GM23338 (cell line): ENCODE measurements around the gene IL36RN. TPM values are rescaled to one million over a fixed set of nuclear protein-coding genes. Genes with fewer than 3 reads are reported as not detected.

Experiments used
- ATAC-seq: fragments of 200-7000 bp; cut with Tn5 transposase; 3 replicates; pipeline ENCODE4 v1.9.1; 2020
- DNase-seq: peaks from one replicate; pipeline ENCODE4 v3.0.0-alpha.2; 2015; ENCODE audit warnings: low spot score
- H2AFZ ChIP-seq: fragments of 200-600 bp; sonication (generic); 2 replicates; pipeline ENCODE4 v1.8.0; 2016; ENCODE audit warnings: antibody characterized with exemption, mild to moderate bottlenecking, moderate library complexity
- H3F3A ChIP-seq: fragments of 200-600 bp; sonication (generic); replicated peaks from 2 replicates; pipeline ENCODE4 v1.8.0; 2017; ENCODE audit warnings: antibody characterized with exemption, mixed run types, low read depth
- H3K27ac ChIP-seq: fragments of 200-600 bp; sonication (generic); 2 replicates; pipeline ENCODE4 v1.6.1; 2016; ENCODE audit warnings: low read depth
- H3K27me3 ChIP-seq: fragments of 200-600 bp; sonication (generic); 2 replicates; pipeline ENCODE4 v1.8.0; 2016; ENCODE audit warnings: mild to moderate bottlenecking, mixed run types, moderate library complexity; ENCODE audit not compliant: insufficient read depth
- H3K36me3 ChIP-seq: fragments of 200-600 bp; sonication (generic); 2 replicates; pipeline ENCODE4 v1.8.0; 2016; ENCODE audit warnings: mild to moderate bottlenecking; ENCODE audit not compliant: insufficient read depth
- H3K4me1 ChIP-seq: fragments of 200-600 bp; sonication (generic); 2 replicates; pipeline ENCODE4 v1.8.0; 2016; ENCODE audit warnings: mild to moderate bottlenecking, moderate library complexity; ENCODE audit not compliant: insufficient read depth
- H3K4me2 ChIP-seq: fragments of 200-600 bp; sonication (generic); 2 replicates; pipeline ENCODE4 v1.7.1; 2017; ENCODE audit warnings: mixed run types
- H3K4me3 ChIP-seq: fragments of 200-600 bp; sonication (generic); 2 replicates; pipeline ENCODE4 v1.6.1; 2016; ENCODE audit warnings: mixed run types
- H3K79me2 ChIP-seq: fragments of 200-600 bp; sonication (generic); replicated peaks from 2 replicates; pipeline ENCODE4 v1.8.0; 2017; ENCODE audit warnings: mild to moderate bottlenecking; ENCODE audit not compliant: insufficient read depth
- H3K9me2 ChIP-seq: fragments of 200-600 bp; sonication (generic); 2 replicates; pipeline ENCODE4 v1.8.0; 2017; ENCODE audit not compliant: insufficient read depth
- H4K20me1 ChIP-seq: fragments of 200-600 bp; sonication (generic); replicated peaks from 2 replicates; pipeline ENCODE4 v1.8.0; 2017; ENCODE audit warnings: mild to moderate bottlenecking; ENCODE audit not compliant: insufficient read depth
- H3K27ac Mint-ChIP-seq: 2 replicates; pipeline ENCODE4 v1.8.0; 2020; ENCODE audit warnings: inconsistent platforms, mild to moderate bottlenecking, moderate library complexity, mixed read lengths
- H3K27me3 Mint-ChIP-seq: 3 replicates; pipeline ENCODE4 v1.8.0; 2022; ENCODE audit warnings: low read depth, mild to moderate bottlenecking, moderate library complexity, mixed read lengths, inconsistent platforms; ENCODE audit not compliant: insufficient read depth, poor library complexity
- H3K36me3 Mint-ChIP-seq: 3 replicates; pipeline ENCODE4 v1.8.0; 2021; ENCODE audit warnings: low read depth, mild to moderate bottlenecking, inconsistent platforms, moderate library complexity, mixed read lengths
- H3K4me1 Mint-ChIP-seq: 3 replicates; pipeline ENCODE4 v1.8.0; 2020; ENCODE audit warnings: mild to moderate bottlenecking, inconsistent platforms, mixed read lengths
- H3K4me3 Mint-ChIP-seq: 3 replicates; pipeline ENCODE4 v1.8.0; 2021; ENCODE audit warnings: moderate library complexity, mild to moderate bottlenecking, inconsistent platforms, mixed read lengths
- H3K9me3 Mint-ChIP-seq: 3 replicates; pipeline ENCODE4 v1.8.0; 2020; ENCODE audit warnings: moderate library complexity, mild to moderate bottlenecking, inconsistent platforms, mixed read lengths
- JUNB ChIP-seq: IDR thresholded peaks from one replicate; pipeline ENCODE4 v1.6.1; 2016; ENCODE audit warnings: antibody characterized with exemption; ENCODE audit not compliant: unreplicated experiment
- POLR2AphosphoS5 ChIP-seq: IDR thresholded peaks from 2 replicates; pipeline ENCODE4 v1.6.1; 2016; ENCODE audit warnings: antibody characterized with exemption, low read depth
- ZNF114 ChIP-seq: fragments of 250-450 bp; sonication (Bioruptor Pico); IDR thresholded peaks from 2 replicates; pipeline ENCODE4 v1.5.0; 2020; ENCODE audit warnings: mild to moderate bottlenecking, moderate library complexity
- polyA plus RNA-seq: library from polyadenylated mRNA; unstranded; fragments of >200 nt; fragmentation: Nextera tagmentation; extraction: Ambion mirVana; gene quantifications from 2 replicates; pipeline ENCODE4 v1.2.1, GENCODE V29; 2016
- total RNA-seq: library from RNA; depleted of rRNA; stranded (reverse); fragments of >200 nt; shearing (Covaris generic); gene quantifications from 2 replicates; pipeline ENCODE4 v1.2.3, GENCODE V29; 2014
- TF ChIP-seq, protein P1 (sequence below), 2 experiments: fragments of 200-600 bp in 1 of 2; sonication (generic) in 1 of 2; conservative IDR thresholded peaks; 2 replicates each; pipeline versions ENCODE4 v1.5.1 to v1.6.1; 2016 to 2017; ENCODE audit warnings: antibody characterized with exemption in 2 of 2, low read depth in 2 of 2, mild to moderate bottlenecking in 2 of 2, moderate library complexity in 1 of 2
- TF ChIP-seq, protein P2 (sequence below): IDR thresholded peaks from one replicate; pipeline ENCODE4 v1.6.1; 2018; ENCODE audit warnings: antibody characterized with exemption; ENCODE audit not compliant: unreplicated experiment
- TF ChIP-seq, protein P3 (sequence below): fragments of 250-450 bp; sonication (Bioruptor Pico); IDR thresholded peaks from 2 replicates; pipeline ENCODE4 v1.5.0; 2020; ENCODE audit warnings: mild to moderate bottlenecking, moderate library complexity

The IL36RN gene
- total and polyA plus RNA-seq, 2 experiments from 2014 or later = not detected

DNA sequence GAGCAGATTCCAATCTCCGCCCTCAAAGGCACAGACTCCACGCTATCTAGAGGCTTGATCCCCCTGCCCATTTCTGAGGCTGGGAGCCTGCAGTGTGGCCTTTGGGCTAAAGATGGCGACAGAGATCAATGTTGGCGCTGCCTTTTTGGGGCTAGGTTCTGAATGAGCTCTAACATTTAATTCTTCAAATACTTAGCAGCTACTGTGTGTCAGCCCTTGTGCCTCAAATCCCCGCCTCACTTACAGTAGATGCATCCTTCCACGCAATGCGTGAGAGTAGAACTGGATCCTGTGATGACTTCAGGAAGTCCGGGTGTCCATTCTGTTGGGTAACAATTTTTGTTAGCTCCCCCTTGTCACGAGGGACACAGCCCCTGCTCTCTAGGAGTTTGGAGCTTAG, 21.1 kb downstream of the IL36RN start:
- Histone ChIP-seq H2AFZ (no peak overlapping the region), H3K27ac (no peak overlapping the region), H3K79me2 (no peaks in the 10 kb centered on the region), H3K36me3 (no peaks in the 10 kb centered on the region), H3K9me2 (no peaks in the 10 kb centered on the region), H3K4me3 (no peak overlapping the region), H3K27me3 (no peaks in the 10 kb centered on the region), H3K4me1 (peaks cover 8% of the 10 kb centered on the region), H4K20me1 (no peaks in the 10 kb centered on the region), H3F3A (no peaks in the 10 kb centered on the region), H3K4me2 (no peak overlapping the region)
- Mint-ChIP-seq H3K27ac (no peak overlapping the region), H3K27me3 (peaks cover under 1% of the 10 kb centered on the region), H3K4me1 (peaks cover 4% of the 10 kb centered on the region; the same call in 2 of the 3 replicates), H3K4me3 (no peak overlapping the region), H3K9me3 (no peaks in the 10 kb centered on the region), H3K36me3 (no peaks in the 10 kb centered on the region; the same call in 2 of the 3 replicates)
- DNase-seq = peak; percentile 80
- TF ChIP-seq, protein P1, sequence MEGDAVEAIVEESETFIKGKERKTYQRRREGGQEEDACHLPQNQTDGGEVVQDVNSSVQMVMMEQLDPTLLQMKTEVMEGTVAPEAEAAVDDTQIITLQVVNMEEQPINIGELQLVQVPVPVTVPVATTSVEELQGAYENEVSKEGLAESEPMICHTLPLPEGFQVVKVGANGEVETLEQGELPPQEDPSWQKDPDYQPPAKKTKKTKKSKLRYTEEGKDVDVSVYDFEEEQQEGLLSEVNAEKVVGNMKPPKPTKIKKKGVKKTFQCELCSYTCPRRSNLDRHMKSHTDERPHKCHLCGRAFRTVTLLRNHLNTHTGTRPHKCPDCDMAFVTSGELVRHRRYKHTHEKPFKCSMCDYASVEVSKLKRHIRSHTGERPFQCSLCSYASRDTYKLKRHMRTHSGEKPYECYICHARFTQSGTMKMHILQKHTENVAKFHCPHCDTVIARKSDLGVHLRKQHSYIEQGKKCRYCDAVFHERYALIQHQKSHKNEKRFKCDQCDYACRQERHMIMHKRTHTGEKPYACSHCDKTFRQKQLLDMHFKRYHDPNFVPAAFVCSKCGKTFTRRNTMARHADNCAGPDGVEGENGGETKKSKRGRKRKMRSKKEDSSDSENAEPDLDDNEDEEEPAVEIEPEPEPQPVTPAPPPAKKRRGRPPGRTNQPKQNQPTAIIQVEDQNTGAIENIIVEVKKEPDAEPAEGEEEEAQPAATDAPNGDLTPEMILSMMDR (conservative IDR thresholded peaks at IDR 0.05; ENCODE audit: low read depth in 2 of 2) = peak; percentile 84 to 92
- TF ChIP-seq ZNF114 (CRISPR knock-in tag) = no peak
- peak; percentile 94 for ATAC-seq

DNA sequence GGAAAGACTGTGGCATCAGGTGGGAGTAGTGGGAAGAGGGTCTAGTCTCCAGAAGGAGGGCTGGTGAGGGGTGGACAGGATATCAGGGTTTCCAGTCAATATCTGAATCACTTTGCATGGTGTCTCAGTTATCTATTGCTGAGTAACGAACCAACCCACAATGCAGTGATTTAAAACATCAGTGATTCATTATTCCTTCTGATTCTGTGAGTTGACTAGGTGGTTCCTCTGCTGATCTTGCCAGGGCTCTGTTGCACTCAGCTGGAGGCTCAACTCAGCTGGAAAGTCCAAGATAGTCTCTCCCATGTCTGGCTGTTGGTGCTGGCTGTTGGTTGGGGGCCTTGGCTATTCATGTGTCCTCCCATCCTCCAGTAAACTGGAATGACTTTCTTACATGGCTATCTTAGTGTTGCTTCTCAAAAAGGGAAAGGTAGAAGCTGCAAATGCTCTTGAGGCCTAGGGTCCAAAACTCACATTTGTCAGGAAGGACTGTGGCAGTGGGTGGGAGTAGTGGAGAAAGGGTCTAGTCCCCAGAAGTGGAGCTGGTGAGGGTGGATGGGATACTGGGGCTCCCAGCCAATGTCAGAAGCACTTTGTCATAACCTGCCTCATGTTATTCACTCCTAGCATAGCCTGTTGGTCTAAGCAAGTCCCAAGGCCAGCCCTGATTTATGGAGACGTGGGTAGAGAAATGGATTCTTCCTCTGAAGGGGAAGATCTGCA, 22.7 kb downstream of the IL36RN start:
- no peaks in the 10 kb centered on the region for H3K27me3 ChIP-seq
- no peaks in the 10 kb centered on the region for H3K9me2 ChIP-seq
- H3K27ac ChIP-seq = no peak overlapping the region
- Mint-ChIP-seq H3K4me1 (peaks cover 4% of the 10 kb centered on the region; the same call in 2 of the 3 replicates), H3K4me3 (no peak overlapping the region), H3K27me3 (no peaks in the 10 kb centered on the region), H3K36me3 (no peaks in the 10 kb centered on the region; the same call in 2 of the 3 replicates), H3K9me3 (no peaks in the 10 kb centered on the region), H3K27ac (no peak overlapping the region)
- H2AFZ ChIP-seq = no peak overlapping the region
- DNase-seq = no peak
- no peak overlapping the region for H3K4me3 ChIP-seq
- H3K79me2 ChIP-seq = no peaks in the 10 kb centered on the region
- no peaks in the 10 kb centered on the region for H4K20me1 ChIP-seq
- peaks cover 8% of the 10 kb centered on the region for H3K4me1 ChIP-seq
- no peak overlapping the region for H3K4me2 ChIP-seq
- TF ChIP-seq, protein P2, sequence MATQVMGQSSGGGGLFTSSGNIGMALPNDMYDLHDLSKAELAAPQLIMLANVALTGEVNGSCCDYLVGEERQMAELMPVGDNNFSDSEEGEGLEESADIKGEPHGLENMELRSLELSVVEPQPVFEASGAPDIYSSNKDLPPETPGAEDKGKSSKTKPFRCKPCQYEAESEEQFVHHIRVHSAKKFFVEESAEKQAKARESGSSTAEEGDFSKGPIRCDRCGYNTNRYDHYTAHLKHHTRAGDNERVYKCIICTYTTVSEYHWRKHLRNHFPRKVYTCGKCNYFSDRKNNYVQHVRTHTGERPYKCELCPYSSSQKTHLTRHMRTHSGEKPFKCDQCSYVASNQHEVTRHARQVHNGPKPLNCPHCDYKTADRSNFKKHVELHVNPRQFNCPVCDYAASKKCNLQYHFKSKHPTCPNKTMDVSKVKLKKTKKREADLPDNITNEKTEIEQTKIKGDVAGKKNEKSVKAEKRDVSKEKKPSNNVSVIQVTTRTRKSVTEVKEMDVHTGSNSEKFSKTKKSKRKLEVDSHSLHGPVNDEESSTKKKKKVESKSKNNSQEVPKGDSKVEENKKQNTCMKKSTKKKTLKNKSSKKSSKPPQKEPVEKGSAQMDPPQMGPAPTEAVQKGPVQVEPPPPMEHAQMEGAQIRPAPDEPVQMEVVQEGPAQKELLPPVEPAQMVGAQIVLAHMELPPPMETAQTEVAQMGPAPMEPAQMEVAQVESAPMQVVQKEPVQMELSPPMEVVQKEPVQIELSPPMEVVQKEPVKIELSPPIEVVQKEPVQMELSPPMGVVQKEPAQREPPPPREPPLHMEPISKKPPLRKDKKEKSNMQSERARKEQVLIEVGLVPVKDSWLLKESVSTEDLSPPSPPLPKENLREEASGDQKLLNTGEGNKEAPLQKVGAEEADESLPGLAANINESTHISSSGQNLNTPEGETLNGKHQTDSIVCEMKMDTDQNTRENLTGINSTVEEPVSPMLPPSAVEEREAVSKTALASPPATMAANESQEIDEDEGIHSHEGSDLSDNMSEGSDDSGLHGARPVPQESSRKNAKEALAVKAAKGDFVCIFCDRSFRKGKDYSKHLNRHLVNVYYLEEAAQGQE = no peak
- TF ChIP-seq JUNB (no peak), ZNF114 (CRISPR knock-in tag) (no peak), POLR2AphosphoS5 (no peak)
- TF ChIP-seq, protein P1 (conservative IDR thresholded peaks at IDR 0.05; ENCODE audit: low read depth in 2 of 2) = no peak
- TF ChIP-seq, protein P3, sequence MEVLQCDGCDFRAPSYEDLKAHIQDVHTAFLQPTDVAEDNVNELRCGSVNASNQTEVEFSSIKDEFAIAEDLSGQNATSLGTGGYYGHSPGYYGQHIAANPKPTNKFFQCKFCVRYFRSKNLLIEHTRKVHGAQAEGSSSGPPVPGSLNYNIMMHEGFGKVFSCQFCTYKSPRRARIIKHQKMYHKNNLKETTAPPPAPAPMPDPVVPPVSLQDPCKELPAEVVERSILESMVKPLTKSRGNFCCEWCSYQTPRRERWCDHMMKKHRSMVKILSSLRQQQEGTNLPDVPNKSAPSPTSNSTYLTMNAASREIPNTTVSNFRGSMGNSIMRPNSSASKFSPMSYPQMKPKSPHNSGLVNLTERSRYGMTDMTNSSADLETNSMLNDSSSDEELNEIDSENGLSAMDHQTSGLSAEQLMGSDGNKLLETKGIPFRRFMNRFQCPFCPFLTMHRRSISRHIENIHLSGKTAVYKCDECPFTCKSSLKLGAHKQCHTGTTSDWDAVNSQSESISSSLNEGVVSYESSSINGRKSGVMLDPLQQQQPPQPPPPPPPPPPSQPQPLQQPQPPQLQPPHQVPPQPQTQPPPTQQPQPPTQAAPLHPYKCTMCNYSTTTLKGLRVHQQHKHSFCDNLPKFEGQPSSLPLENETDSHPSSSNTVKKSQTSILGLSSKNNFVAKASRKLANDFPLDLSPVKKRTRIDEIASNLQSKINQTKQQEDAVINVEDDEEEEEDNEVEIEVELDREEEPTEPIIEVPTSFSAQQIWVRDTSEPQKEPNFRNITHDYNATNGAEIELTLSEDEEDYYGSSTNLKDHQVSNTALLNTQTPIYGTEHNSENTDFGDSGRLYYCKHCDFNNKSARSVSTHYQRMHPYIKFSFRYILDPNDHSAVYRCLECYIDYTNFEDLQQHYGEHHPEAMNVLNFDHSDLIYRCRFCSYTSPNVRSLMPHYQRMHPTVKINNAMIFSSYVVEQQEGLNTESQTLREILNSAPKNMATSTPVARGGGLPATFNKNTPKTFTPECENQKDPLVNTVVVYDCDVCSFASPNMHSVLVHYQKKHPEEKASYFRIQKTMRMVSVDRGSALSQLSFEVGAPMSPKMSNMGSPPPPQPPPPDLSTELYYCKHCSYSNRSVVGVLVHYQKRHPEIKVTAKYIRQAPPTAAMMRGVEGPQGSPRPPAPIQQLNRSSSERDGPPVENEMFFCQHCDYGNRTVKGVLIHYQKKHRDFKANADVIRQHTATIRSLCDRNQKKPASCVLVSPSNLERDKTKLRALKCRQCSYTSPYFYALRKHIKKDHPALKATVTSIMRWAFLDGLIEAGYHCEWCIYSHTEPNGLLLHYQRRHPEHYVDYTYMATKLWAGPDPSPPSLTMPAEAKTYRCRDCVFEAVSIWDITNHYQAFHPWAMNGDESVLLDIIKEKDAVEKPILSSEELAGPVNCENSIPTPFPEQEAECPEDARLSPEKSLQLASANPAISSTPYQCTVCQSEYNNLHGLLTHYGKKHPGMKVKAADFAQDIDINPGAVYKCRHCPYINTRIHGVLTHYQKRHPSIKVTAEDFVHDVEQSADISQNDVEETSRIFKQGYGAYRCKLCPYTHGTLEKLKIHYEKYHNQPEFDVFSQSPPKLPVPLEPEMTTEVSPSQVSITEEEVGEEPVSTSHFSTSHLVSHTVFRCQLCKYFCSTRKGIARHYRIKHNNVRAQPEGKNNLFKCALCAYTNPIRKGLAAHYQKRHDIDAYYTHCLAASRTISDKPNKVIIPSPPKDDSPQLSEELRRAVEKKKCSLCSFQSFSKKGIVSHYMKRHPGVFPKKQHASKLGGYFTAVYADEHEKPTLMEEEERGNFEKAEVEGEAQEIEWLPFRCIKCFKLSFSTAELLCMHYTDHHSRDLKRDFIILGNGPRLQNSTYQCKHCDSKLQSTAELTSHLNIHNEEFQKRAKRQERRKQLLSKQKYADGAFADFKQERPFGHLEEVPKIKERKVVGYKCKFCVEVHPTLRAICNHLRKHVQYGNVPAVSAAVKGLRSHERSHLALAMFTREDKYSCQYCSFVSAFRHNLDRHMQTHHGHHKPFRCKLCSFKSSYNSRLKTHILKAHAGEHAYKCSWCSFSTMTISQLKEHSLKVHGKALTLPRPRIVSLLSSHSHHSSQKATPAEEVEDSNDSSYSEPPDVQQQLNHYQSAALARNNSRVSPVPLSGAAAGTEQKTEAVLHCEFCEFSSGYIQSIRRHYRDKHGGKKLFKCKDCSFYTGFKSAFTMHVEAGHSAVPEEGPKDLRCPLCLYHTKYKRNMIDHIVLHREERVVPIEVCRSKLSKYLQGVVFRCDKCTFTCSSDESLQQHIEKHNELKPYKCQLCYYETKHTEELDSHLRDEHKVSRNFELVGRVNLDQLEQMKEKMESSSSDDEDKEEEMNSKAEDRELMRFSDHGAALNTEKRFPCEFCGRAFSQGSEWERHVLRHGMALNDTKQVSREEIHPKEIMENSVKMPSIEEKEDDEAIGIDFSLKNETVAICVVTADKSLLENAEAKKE (CRISPR knock-in tag) = no peak
- no peaks in the 10 kb centered on the region for H3K36me3 ChIP-seq
- ATAC-seq = no peak
- H3F3A ChIP-seq = no peaks in the 10 kb centered on the region
